H1 (cell line): ENCODE results near the gene OR7A10. TPM values are rescaled to one million over a fixed set of nuclear protein-coding genes. Genes with fewer than 3 reads are reported as not detected.

Experiments
- CTCF ChIA-PET: fragments of 300-600 bp; sonication (Branson Sonifier 250); formaldehyde crosslinking; loops from one replicate; lab custom pipeline; 2021; ENCODE audit not compliant: partially characterized antibody; lab: Charles Lee
- POLR2A ChIA-PET: fragments of 300-600 bp; sonication (Branson Sonifier 250); formaldehyde crosslinking; loops from one replicate; lab custom pipeline; 2021; ENCODE audit warnings: inconsistent platforms; ENCODE audit not compliant: partially characterized antibody; lab: Charles Lee
- DNase-seq, 2 experiments: peaks; one replicate each; pipeline versions ENCODE4 v3.0.0 to v3.0.0-alpha.2; 2010 to 2022; ENCODE audit warnings: low spot score in 2 of 2, low read depth in 1 of 2, mixed read lengths in 1 of 2
- FAIRE-seq: peaks from 2 replicates; lab custom pipeline; 2011; peaks lifted over from hg19 to GRCh38; lab: Jason Lieb, UNC
- H2AFZ ChIP-seq: 2 replicates; pipeline ENCODE4 v1.8.1; 2012; ENCODE audit warnings: low read length, inconsistent platforms
- H2AK5ac ChIP-seq: 2 replicates; pipeline ENCODE4 v1.6.1; 2013; ENCODE audit warnings: low read depth, low read length
- H2BK120ac ChIP-seq: replicated peaks from 2 replicates; pipeline ENCODE3; 2013; ENCODE audit warnings: low read depth, low read length, inconsistent platforms
- H2BK12ac ChIP-seq: 2 replicates; pipeline ENCODE4 v1.6.1; 2013; ENCODE audit warnings: low read depth, low read length
- H2BK15ac ChIP-seq: 2 replicates; pipeline ENCODE4 v1.6.1; 2013; ENCODE audit warnings: low read length
- H2BK20ac ChIP-seq: 2 replicates; pipeline ENCODE4 v1.6.1; 2013; ENCODE audit warnings: low read length
- H2BK5ac ChIP-seq: 2 replicates; pipeline ENCODE4 v1.6.1; 2013; ENCODE audit warnings: low read depth, low read length
- H3K14ac ChIP-seq: 2 replicates; pipeline ENCODE4 v1.6.1; 2013; ENCODE audit warnings: inconsistent platforms; ENCODE audit not compliant: insufficient read length
- H3K18ac ChIP-seq: 2 replicates; pipeline ENCODE4 v1.6.1; 2013; ENCODE audit warnings: low read length; ENCODE audit errors: extremely low read depth
- H3K23ac ChIP-seq: 2 replicates; pipeline ENCODE4 v1.6.1; 2013; ENCODE audit warnings: inconsistent platforms; ENCODE audit not compliant: insufficient read length
- H3K23me2 ChIP-seq: 2 replicates; pipeline ENCODE4 v1.6.1; 2013; ENCODE audit warnings: low read depth, low read length
- H3K27ac ChIP-seq: 2 replicates; pipeline ENCODE4 v1.6.1; 2011; ENCODE audit warnings: low read depth, low read length, inconsistent platforms
- H3K27me3 ChIP-seq, 4 experiments: replicated peaks in 1 of 4; 1 replicate in 1 of 4; 2 replicates in 3 of 4; pipeline versions ENCODE4 v1.6.1 to v1.8.1; 2011 to 2013; ENCODE audit warnings: low read length in 3 of 4, mild to moderate bottlenecking in 3 of 4, inconsistent platforms in 2 of 4, mixed read lengths in 2 of 4, moderate library complexity in 1 of 4; ENCODE audit not compliant: control insufficient read depth in 3 of 4, insufficient read depth in 3 of 4; ENCODE audit errors: extremely low read depth in 1 of 4
- H3K36me3 ChIP-seq, 4 experiments: 2 replicates each; pipeline versions ENCODE4 v1.6.1 to v1.8.1; 2011 to 2013; ENCODE audit warnings: mild to moderate bottlenecking in 4 of 4, low read length in 3 of 4, moderate library complexity in 2 of 4, control low read depth in 1 of 4, inconsistent platforms in 1 of 4; ENCODE audit not compliant: insufficient read depth in 4 of 4, control insufficient read depth in 2 of 4
- H3K4ac ChIP-seq: replicated peaks from 2 replicates; pipeline ENCODE3; 2013; ENCODE audit warnings: low read length, low read depth, mixed read lengths, inconsistent platforms; ENCODE audit not compliant: insufficient read length
- H3K4me1 ChIP-seq, 4 experiments: replicated peaks in 1 of 4; 1 replicate in 1 of 4; 2 replicates in 3 of 4; pipeline versions ENCODE4 v1.6.1 to v1.8.1; 2011 to 2013; ENCODE audit warnings: low read length in 3 of 4, inconsistent platforms in 2 of 4, mixed read lengths in 1 of 4; ENCODE audit not compliant: insufficient read depth in 4 of 4, control insufficient read depth in 3 of 4
- H3K4me2 ChIP-seq, 2 experiments: 2 replicates each; pipeline versions ENCODE4 v1.6.1 to v1.8.1; 2011 to 2013; ENCODE audit warnings: low read depth in 2 of 2, low read length in 2 of 2, control low read depth in 1 of 2, inconsistent platforms in 1 of 2, mild to moderate bottlenecking in 1 of 2; ENCODE audit not compliant: insufficient read depth in 1 of 2
- H3K4me3 ChIP-seq, 4 experiments: fragments of 200-600, 300-600 bp in 1 of 4; sonication (generic), shearing (Covaris generic), sonication (Bioruptor Twin) in 1 of 4; 2 replicates each; pipeline versions ENCODE4 v1.5.1 to v1.8.1; 2011 to 2016; ENCODE audit warnings: low read length in 4 of 4, low read depth in 3 of 4, control low read depth in 2 of 4, inconsistent platforms in 2 of 4, mild to moderate bottlenecking in 2 of 4, mixed read lengths in 1 of 4, moderate library complexity in 1 of 4; ENCODE audit not compliant: insufficient read depth in 2 of 4; ENCODE audit errors: extremely low read depth in 1 of 4
- H3K56ac ChIP-seq: replicated peaks from 2 replicates; pipeline ENCODE3; 2013; ENCODE audit warnings: low read depth, mild to moderate bottlenecking, mixed read lengths, low read length, inconsistent platforms; ENCODE audit not compliant: insufficient read length
- H3K79me1 ChIP-seq: 2 replicates; pipeline ENCODE4 v1.6.1; 2013; ENCODE audit warnings: low read depth, low read length, control low read depth
- H3K79me2 ChIP-seq, 2 experiments: 2 replicates each; pipeline versions ENCODE4 v1.6.1 to v1.8.1; 2012 to 2013; ENCODE audit warnings: low read length in 2 of 2, mild to moderate bottlenecking in 2 of 2, inconsistent platforms in 1 of 2; ENCODE audit not compliant: insufficient read depth in 2 of 2, control insufficient read depth in 1 of 2
- H3K9ac ChIP-seq, 4 experiments: replicated peaks in 1 of 4; 1 replicate in 1 of 4; 2 replicates in 3 of 4; pipeline versions ENCODE4 v1.6.1 to v1.8.1; 2011 to 2013; ENCODE audit warnings: low read depth in 3 of 4, low read length in 3 of 4, control low read depth in 2 of 4, mild to moderate bottlenecking in 2 of 4, moderate library complexity in 2 of 4, inconsistent platforms in 1 of 4; ENCODE audit errors: extremely low read depth in 1 of 4
- H3K9me3 ChIP-seq, 2 experiments: 2 replicates each; pipeline versions ENCODE4 v1.6.1 to v1.8.1; 2012 to 2013; ENCODE audit warnings: mild to moderate bottlenecking in 2 of 2, moderate library complexity in 2 of 2, control low read depth in 1 of 2, inconsistent platforms in 1 of 2, low read depth in 1 of 2, low read length in 1 of 2, mixed read lengths in 1 of 2; ENCODE audit not compliant: insufficient read depth in 2 of 2
- H4K20me1 ChIP-seq, 2 experiments: replicated peaks in 1 of 2; 2 replicates each; pipeline versions ENCODE3 to v1.8.1; 2011 to 2013; ENCODE audit warnings: inconsistent platforms in 2 of 2, low read length in 2 of 2, mild to moderate bottlenecking in 1 of 2; ENCODE audit not compliant: insufficient read depth in 2 of 2, control insufficient read depth in 1 of 2
- H4K5ac ChIP-seq: 2 replicates; pipeline ENCODE4 v1.6.1; 2013; ENCODE audit warnings: low read length, low read depth, mixed read lengths, inconsistent platforms; ENCODE audit not compliant: insufficient read length
- H4K8ac ChIP-seq: 2 replicates; pipeline ENCODE4 v1.8.0; 2013; ENCODE audit warnings: mild to moderate bottlenecking, moderate library complexity, low read length, inconsistent platforms; ENCODE audit not compliant: insufficient read depth; ENCODE audit errors: extremely low read depth
- H4K91ac ChIP-seq: replicated peaks from 2 replicates; pipeline ENCODE3; 2013; ENCODE audit warnings: low read length, mixed read lengths, inconsistent platforms; ENCODE audit not compliant: insufficient read length
- BCL11A ChIP-seq, 2 experiments: IDR thresholded peaks; one replicate each; pipeline ENCODE4 v1.6.1; 2011; ENCODE audit warnings: low read depth in 2 of 2, low read length in 2 of 2, mild to moderate bottlenecking in 2 of 2
- CBX8 ChIP-seq: fragments of 300-800, 300-1000 bp; sonication (generic); IDR thresholded peaks from 2 replicates; pipeline ENCODE4 v1.7.1; 2016; ENCODE audit warnings: low read depth, low read length, borderline replicate concordance
- CEBPB ChIP-seq: IDR thresholded peaks from 2 replicates; pipeline ENCODE4 v1.6.1; 2012; ENCODE audit warnings: low read depth, low read length
- EZH2 ChIP-seq: fragments of 200-600 bp; sonication (generic); IDR thresholded peaks from 2 replicates; pipeline ENCODE4 v1.7.1; 2012; ENCODE audit warnings: low read depth, mild to moderate bottlenecking, moderate library complexity, low read length, inconsistent platforms; ENCODE audit not compliant: severe bottlenecking
- HDAC6 ChIP-seq: IDR thresholded peaks from one replicate; pipeline ENCODE4 v1.7.1; 2012; ENCODE audit warnings: low read depth, mild to moderate bottlenecking, inconsistent platforms, low read length, moderate library complexity
- PHF8 ChIP-seq: fragments of 200-600 bp; sonication (generic); conservative IDR thresholded peaks from 2 replicates; pipeline ENCODE4 v1.7.1; 2012; ENCODE audit warnings: low read depth, mild to moderate bottlenecking, inconsistent platforms, low read length, moderate library complexity
- RFX5 ChIP-seq: IDR thresholded peaks from 2 replicates; pipeline ENCODE4 v1.6.1; 2011; ENCODE audit warnings: low read depth, low read length, improper control_type of control experiment, borderline replicate concordance
- SP1 ChIP-seq: IDR thresholded peaks from 2 replicates; pipeline ENCODE4 v1.6.1; 2011; ENCODE audit warnings: low read depth, low read length
- SP2 ChIP-seq: IDR thresholded peaks from 2 replicates; pipeline ENCODE4 v1.6.1; 2012; ENCODE audit warnings: mild to moderate bottlenecking, low read length, inconsistent platforms
- TEAD4 ChIP-seq: IDR thresholded peaks from 2 replicates; pipeline ENCODE4 v1.6.1; 2012; ENCODE audit warnings: low read depth, low read length, inconsistent platforms, mixed read lengths
- YY1 ChIP-seq: IDR thresholded peaks from 2 replicates; pipeline ENCODE4 v1.6.1; 2011; ENCODE audit warnings: low read depth, mild to moderate bottlenecking, low read length
- WGBS, 2 experiments: shearing (Covaris generic) in 1 of 2; methylation state at CpG; one replicate each; pipeline versions ENCODE4 v1.1.6 to v1.1.7; 2013 to 2015; ENCODE audit warnings: low lambda C conversion rate in 2 of 2, mixed read lengths in 2 of 2, inconsistent platforms in 1 of 2, low coverage in 1 of 2, missing lambda C conversion rate in 1 of 2; ENCODE audit not compliant: insufficient replicate concordance in 2 of 2, insufficient coverage in 1 of 2, insufficient read length in 1 of 2; ENCODE audit errors: extremely low coverage in 1 of 2, missing lambda C conversion rate in 1 of 2; 5-methylcytosine and 5-hydroxymethylcytosine counted together
- polyA plus RNA-seq, 7 experiments: library from polyadenylated mRNA; depleted of rRNA in 3 of 7; stranded (reverse) in 5 of 7; unstranded in 2 of 7; fragments of >200 nt in 5 of 7; fragments of 200-250 nt in 2 of 7; gene quantifications; 1 replicate in 5 of 7; 2 replicates in 1 of 7; 4 replicates in 1 of 7; pipeline versions ENCODE4 v1.2.1 to v1.2.3, GENCODE V29; 2011 to 2013; ENCODE audit warnings: missing spikeins in 2 of 7, mixed read lengths in 2 of 7
- total RNA-seq: library from RNA; stranded (reverse); fragmentation: NEBNext Ultra II Directional; extraction: Animal tissue kit (Norgen Biotek cat#: 25700); gene quantifications from 2 replicates; pipeline ENCODE4 v1.2.1, GENCODE V29; 2021
- TF ChIP-seq, protein P1 (sequence below): IDR thresholded peaks from 2 replicates; pipeline ENCODE4 v1.6.1; 2011; ENCODE audit warnings: low read depth, mild to moderate bottlenecking, low read length; ENCODE audit not compliant: insufficient read depth
- TF ChIP-seq, protein P2 (sequence below): IDR thresholded peaks from 2 replicates; pipeline ENCODE4 v1.6.1; 2012; ENCODE audit warnings: inconsistent platforms

Gene OR7A10
- total and polyA plus RNA-seq, 2 of the 8 experiments (the other 6 are each of a cell fraction or from before 2014, with no cell fraction given), result not detected

GRCh38 chr19:14835011-14835410 is 13.7 kb downstream of the OR7A10 start, which contains the start of the genes OR7A5 and OR7C1:
Gene OR7A5 (minus strand): TSS chr19:14835185. CDS start chr19:14828241, 6,944 bp downstream.
Gene OR7C1 (minus strand): TSS chr19:14835185. CDS start chr19:14800136, 35,049 bp downstream.
- Histone ChIP-seq H2BK15ac (no peak within 1 kb of the TSS), H3K4me1 (no peaks in the 10 kb centered on the region), H2BK120ac (no peak within 1 kb of the TSS), H3K56ac (no peak within 1 kb of the TSS), H3K4me3 (no peak within 1 kb of the TSS), H2BK5ac (no peak within 1 kb of the TSS), H3K4me2 (no peak within 1 kb of the TSS), H3K27ac (no peak within 1 kb of the TSS), H3K9me3 (peaks cover 58 to 66% of the 10 kb centered on the region in 2 experiments), H3K36me3 (no peaks in the 10 kb centered on the region), H3K4ac (no peak within 1 kb of the TSS)
- no peak for FAIRE-seq
- CTCF ChIA-PET, result interaction anchor here (0.9 kb wide), 1 partner anchor 72 kb away, joined by 3 read pairs; no protein-coding TSS in a partner anchor
- TF ChIP-seq SP1 (no peak), PHF8 (no peak), CEBPB (no peak), CBX8 (no peak), EZH2 (no peak), YY1 (no peak), SP2 (no peak), BCL11A (IDR thresholded peaks at IDR 0.05; ENCODE audit: low read depth in 2 of 2, low read length in 2 of 2) (no peak), HDAC6 (no peak), TEAD4 (no peak), RFX5 (no peak)
- TF ChIP-seq, protein P1, sequence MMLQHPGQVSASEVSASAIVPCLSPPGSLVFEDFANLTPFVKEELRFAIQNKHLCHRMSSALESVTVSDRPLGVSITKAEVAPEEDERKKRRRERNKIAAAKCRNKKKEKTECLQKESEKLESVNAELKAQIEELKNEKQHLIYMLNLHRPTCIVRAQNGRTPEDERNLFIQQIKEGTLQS, result no peak
- TF ChIP-seq, protein P2, sequence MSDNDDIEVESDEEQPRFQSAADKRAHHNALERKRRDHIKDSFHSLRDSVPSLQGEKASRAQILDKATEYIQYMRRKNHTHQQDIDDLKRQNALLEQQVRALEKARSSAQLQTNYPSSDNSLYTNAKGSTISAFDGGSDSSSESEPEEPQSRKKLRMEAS, result no peak
- TF ChIP-seq, all 59 proteins: peak for 0
- Histone ChIP-seq H4K91ac (no peak within 1 kb of the TSS), H2BK20ac (no peak within 1 kb of the TSS), H3K23me2 (no peaks in the 10 kb centered on the region), H4K8ac (no peak within 1 kb of the TSS), H4K5ac (no peak within 1 kb of the TSS), H3K79me1 (no peaks in the 10 kb centered on the region), H2AFZ (no peak within 1 kb of the TSS), H4K20me1 (no peaks in the 10 kb centered on the region), H3K27me3 (no peaks in the 10 kb centered on the region), H2BK12ac (no peak within 1 kb of the TSS), H3K18ac (no peak within 1 kb of the TSS), H3K14ac (no peak within 1 kb of the TSS), H3K23ac (no peak within 1 kb of the TSS), H2AK5ac (no peak within 1 kb of the TSS), H3K79me2 (no peaks in the 10 kb centered on the region), H3K9ac (no peak within 1 kb of the TSS)
- POLR2A ChIA-PET, result no interaction called here
- DNase-seq, result no peak
- WGBS, 2 experiments, result 80% methylated on average over 1 of the region's 1 CpG; no CpG with 5 or more reads in 1 of the 2 experiments
